ENCODE measurements around the gene RNF223. TPM values are rescaled to one million over a fixed set of nuclear protein-coding genes. Genes with fewer than 3 reads are reported as not detected.
"Not testable (repeated sequence)": the region's sequence is repeated elsewhere in the genome, so short reads cannot be mapped to it uniquely, and the experiment has no call there.

Gene RNF223
- total RNA-seq, 1 experiment from 2014 or later, result not detected

DNA sequence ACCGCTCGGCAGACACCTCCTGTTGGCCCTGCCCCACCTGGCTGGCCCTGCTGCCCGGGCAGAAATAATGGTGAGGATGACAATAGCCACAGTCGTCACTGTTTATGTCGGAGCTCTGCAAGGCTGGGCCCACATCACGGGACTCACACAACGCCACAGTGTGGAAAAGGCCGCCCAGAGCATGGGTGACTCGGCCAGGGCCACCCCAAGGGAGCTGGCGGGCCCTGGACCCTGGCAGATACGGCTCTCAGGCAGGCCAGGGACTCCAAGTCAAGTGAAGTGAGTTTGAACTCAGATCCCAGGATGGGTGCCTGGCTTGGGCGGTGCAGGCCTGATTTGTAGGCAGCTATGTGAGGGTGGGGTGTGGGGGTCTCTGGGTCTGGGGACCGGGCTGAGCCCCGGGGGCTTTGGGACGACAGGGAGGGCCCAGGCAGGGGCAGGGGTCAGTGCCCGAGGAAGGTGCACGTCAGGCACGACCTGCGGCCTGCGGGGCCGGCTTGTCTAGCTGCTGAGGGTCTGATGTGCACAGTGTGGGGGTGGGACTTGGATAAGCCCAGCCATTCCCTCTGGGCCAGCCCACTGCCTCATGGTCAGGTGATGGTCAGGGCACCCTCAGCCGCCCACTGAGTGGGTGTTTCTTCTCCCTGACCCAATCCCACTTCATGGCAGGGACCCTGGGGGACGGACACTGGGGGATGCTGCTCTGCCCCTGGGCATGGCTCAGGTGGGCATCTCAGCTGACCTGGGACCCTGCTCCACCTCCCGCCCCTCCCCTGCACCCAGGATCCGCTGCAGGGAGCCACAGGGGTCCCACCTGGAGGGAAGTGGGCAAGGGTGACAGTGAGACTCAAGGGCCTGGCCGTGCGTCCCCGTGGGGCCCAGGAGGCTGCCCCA lies 1.0 kb downstream of the RNF223 start:
- no peak for DNase-seq (ENCODE audit: low read depth)

DNA sequence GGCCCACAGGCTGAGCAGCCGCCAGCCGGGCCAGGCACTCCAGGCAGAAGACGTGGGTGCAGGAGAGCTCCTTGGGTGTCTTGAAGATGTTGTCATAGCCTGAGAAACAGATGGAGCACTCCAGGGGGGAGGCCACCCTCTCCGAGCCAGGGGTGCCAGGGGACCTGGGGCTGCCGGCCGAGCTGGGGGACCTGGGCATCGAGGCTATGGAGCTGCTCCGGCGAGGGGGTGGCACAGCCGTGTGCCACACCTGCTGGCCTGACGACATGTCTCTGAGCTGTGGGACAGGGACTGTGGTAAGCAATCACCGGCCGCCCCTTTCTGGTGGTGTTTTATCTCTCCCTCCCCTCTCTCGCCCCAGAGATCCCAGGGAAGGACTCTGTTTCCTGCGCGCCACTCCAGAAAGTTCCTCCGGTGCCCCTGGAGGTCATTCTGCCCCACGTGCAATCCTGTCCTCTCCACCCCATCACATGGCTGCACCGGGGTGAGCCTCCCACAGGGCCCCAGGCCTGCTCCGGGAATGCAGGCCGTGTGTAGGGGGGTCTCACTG lies 1.7 kb downstream of the RNF223 start:
- DNase-seq (ENCODE audit: low read depth), result no peak

DNA sequence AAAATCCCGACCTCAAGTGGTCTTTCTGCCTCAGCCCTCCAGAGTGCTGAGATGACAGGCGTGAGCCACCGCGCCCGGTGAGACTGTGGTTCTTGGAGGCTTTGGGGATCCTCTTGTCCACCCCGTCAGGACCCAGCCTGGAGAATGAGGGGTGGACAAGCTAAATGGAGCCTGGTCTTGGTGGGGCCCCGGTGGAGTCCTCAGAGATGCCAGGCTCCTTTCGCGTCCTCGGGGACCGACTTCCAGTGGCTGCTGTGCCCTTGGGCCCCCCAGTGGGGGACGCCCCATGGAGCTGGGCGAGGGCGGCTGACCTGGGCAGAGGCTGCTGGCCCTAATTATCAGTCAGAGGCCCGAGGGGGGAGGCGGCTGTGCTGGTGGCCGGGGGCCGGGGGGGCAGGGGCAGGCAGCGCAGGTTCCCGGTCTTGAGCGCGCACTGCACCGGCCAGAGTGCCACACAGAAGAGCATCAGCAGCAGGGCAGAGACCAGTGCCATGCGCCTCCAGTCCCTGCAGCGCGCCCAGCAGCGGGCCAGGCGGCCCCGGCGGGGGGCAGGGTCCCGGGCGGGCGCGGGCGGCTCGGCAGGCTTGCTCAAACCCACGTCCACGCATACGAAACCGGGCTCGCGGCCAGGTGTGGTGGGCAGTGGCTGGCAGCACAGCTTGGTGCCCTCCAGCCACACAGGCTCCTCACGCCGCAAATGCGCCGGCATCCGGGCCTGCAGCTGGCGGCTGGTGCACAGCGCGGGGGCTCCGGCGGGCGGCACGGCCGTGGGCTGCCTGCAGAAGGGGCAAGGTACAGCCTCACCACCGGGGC lies 2.4 kb downstream of the RNF223 start:
- no peak for DNase-seq (ENCODE audit: low read depth)

DNA sequence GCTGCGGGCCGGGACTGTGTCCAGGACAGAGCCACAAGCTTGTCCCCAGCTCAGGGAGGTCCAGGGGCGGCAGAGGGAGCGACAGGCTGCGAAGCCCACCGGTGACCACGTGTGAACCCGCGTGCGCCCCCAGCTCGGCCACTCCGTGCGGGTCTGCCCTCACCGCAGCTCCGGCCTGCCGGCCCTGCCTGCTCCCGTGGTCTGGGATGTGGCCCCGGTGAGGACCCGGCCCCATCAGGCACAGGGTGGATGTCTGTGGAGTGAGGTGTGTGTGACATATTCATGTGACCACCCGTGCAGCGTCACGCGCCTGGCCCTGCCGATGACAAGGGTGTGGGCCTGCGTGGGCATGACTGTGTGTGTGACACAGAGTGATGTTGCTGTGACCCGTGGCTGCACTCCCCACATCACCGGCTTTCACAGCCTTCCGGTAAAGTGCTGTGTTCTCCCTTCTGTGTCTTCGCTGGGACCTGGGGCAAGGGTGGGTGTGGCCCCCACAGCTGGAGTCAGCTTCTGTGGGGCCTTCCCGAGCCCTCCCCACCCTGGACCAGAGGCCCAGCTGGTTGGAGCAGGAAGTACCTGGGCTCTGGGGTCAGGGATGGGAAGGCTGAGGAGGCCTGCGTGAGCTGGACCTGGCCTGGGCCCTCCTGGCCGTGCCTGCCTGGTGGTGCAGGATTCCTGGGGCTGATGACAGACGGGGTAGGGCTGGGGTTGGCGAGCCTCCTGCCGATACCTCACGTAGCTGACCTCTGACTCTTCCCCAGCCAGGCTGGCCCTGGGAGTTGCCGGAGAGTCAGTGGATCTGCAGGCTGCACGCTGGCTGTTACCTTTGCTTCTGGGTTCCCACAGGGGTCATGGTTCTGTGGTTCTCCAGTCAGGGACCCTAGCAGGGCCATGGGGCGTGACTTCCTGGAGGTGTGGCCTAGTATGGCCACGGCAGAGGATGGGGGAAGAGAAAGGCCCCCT lies 4.1 kb downstream of the RNF223 start:
- no peak for DNase-seq (ENCODE audit: low read depth)

DNA sequence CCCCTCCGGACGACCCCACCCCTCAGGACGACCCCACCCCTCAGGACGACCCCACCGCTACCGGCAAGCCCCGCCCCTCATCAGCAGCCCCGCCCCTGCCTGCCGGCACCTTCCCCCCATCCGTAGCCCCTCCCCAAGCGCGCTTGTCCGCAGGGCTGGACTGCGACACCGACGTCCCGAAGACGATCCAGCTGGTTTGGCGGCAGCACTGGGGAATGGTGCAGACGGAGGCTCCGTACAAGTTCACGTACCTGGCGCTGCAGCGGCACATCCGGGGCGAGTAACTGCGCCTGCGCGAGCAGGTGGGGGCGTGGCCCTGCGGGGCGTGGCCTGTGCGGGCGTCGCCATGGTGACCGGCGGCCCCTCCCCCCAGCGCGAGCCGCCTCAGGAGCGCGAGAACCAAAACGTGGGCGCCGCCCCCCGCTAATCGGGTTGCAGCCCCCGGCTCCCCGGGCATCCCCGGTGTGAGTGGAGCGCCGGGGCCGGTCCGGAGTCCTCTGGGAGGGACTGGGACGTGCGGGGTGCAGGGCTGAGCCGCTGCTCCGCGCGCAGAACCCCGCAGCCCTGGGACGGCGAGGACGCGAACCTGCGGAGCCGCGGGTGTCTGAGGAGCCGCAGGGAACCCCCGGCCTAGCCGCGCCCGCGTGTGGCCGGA lies 4.9 kb downstream of the RNF223 start:
- DNase-seq (ENCODE audit: low read depth), result peak; percentile 85

GRCh38 chr1:1068517-1069055 lies 5.5 kb downstream of the RNF223 start:
- DNase-seq (ENCODE audit: low read depth), result no peak

DNA sequence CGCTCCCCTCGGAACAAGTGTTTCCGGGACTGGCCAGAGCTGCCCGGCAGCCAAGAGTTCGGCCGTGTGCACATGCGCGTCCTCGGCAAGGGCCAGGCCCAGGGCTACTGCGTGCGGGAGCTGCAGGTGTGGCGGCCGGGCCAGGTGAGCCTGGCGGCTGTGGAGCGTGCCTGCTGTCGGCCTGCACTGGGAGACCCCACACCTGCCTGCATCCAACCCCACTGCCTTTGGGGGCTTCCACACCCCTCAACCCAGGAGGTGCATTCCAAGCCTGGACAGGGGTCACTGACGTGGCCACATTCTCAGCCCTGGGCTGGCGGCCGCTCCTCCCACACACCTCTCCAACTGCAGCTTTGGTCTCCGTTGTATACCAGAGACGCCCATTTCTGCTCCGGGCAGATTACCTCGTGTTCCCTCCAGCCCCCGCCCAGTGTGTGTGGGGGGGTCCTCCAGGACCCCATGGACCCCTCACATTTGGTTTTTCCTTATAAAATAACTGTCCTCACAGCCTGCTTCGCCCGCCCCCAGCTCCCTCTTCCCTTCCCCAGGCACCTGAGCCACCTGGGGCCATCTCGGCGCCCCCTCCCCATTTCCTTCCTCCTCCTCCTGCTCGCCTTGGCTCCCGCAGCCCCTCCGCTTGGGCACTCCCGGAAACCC lies 6.1 kb downstream of the RNF223 start:
- DNase-seq (ENCODE audit: low read depth), result no peak

- no peak for DNase-seq (ENCODE audit: low read depth)
Measured at GRCh38 chr1:1067284-1067859, 6.7 kb downstream of the RNF223 start.

DNA sequence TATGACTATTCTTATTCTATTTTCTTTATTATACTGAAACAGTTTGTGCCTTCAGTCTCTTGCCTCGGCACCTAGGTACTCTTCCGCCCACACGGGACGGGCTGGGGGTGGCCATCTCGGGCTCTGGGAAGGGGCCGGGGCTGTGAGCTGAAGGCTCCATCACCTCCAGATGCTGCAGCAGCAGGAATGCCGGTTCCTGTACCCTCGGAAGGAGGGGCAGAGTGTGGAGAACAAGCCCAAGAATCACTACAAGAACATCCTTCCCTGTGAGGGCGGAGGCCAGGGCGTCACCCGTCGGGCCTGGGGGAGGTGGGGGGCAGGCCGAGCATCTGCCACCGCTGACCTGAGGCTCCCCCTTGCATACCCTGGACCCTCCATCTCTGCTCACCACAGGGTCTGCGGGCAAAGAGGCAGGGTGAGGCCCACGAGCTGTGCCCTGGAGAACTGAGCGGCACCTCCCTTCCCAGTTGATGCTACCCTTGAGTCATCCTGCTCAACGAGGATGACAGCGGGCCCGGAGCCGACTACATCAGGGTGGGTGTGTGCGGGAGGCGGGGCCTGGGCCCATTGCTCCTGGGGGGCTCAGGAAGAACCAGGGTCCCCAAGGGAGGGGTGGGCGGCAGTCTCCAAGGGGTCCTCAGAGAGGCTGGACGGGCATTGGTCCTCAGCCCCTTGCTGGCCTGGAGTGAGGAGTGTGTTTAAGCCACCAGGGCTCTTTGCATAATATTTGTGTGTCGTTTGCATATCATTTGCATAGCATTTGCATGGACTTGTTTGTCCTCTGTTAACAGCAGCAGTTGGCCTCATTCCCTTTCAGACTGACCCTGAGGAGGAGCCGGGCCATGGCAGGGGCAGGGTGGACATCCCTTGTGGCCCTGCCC lies 7.5 kb downstream of the RNF223 start:
- peak; percentile 60 for DNase-seq (ENCODE audit: low read depth)

GRCh38 chr1:1065940-1066304 lies 8.2 kb downstream of the RNF223 start:
- not testable (repeated sequence) for DNase-seq (ENCODE audit: low read depth)

DNA sequence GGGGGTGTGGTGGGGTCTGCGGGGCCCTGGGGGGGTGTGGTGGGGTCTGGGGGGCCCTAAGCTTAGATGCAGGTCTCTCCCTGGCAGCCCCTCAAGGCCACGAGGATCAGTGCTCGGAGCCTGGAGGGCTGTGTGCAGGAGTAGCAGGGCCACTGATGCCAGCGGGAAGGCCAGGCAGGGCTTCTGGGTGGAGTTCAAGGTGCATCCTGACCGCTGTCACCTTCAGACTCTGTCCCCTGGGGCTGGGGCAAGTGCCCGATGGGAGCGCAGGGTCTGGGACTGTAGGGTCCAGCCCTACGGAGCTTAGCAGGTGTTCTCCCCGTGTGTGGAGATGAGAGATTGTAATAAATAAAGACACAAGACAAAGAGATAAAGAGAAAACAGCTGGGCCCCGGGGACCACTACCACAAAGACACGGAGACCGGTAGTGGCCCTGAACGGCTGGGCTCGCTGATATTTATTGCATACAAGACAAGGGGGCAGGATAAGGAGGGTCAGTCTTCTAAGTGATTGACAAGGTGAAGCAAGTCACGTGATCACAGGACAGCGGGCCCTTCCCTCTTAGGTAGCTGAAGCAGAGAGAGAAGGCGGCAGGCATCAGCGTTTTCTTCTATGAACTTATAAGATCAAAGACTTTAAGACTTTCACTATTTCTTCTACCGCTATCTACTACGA lies 8.7 kb downstream of the RNF223 start:
- no peak for DNase-seq (ENCODE audit: low read depth)

DNA sequence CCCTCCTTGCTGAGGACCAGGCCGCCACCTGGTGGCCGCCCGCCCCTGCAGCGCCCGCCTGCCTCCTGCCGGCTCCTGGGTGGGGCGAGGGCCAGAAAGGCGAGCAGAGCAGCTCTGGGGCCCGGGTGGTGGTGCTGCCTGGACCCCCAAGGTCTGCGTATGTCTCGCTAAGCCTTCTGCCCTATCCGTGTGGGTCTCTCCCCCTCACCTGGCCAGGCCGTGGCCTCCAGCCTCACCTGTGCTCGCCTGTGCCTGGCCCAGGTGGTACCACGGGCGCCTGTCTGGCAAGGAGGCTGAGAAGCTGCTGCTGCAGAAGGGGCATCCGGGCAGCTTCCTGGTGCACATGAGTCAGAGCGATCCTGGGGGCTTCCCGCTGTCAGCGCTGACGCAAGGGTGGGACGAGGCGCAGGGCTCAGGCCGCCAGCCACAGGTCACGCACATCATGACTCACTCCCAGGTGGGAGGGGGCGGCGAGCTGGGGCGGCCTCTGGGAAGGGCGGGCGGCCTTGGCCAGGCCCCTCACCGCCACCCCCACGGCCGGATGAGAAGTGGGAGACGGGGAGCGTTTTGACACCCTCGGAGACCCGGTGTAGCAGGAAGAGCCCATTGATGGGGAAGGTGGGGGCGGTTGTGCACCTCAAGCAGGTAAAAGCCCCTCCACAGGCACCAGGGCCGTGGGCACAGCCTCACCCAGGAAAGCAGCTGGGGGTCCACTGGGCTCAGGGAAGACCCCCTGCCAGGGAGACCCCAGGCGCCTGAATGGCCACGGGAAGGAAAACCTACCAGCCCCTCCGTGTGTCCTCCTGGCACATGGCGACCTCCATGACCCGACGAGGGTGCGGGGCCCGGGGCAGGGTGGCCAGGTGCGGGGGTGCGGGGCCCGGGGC lies 9.9 kb downstream of the RNF223 start:
- peak; percentile 99 for DNase-seq (ENCODE audit: low read depth)

DNA sequence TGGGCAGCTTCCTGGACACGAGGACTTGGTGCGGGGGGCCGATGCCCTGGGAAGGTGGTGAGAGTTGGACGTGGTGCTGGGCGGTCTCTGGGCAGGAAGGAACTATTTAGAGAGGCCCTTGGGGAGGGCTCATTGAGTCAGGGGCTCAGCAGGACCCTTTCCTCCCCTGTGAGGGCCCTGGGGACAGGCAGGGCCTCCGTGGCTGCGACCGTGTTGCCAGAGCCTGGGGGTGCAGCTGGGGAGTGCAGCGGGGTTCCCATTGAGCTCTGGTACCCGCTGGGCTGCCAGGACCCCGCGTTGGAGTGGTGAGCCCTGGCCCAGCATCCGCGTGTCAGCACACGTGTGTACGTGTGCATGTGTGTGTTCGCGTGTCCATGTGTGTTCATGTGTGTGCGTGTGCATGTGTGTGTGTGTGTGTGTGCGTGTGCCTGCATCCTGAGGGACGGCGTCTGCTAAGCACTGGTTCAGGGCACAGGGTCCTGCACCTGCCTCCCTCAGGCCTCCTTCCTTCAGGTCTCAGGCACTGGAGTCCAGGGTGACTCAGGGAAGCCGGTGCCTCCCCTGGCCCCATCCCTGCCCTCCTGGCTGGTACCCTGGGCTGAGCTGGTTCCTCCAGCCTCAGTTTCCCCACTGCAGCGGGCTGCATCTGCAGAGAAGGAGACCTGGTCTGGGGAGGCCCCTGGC lies 10.7 kb downstream of the RNF223 start:
- no peak for DNase-seq (ENCODE audit: low read depth)

GRCh38 chr1:1062348-1063163 lies 11.6 kb downstream of the RNF223 start:
- no peak for DNase-seq (ENCODE audit: low read depth)

- DNase-seq (ENCODE audit: low read depth), result no peak
Measured at GRCh38 chr1:1061682-1062345, 12.3 kb downstream of the RNF223 start.

All from Daoy (cell line).